ENCODE results near the gene MALAT1.

Gene MALAT1

GRCh38 chr11:65479184-65480145 lies 19.4 kb upstream of the MALAT1 start:
- DNase-seq (ENCODE audit: low spot score): no peak

- no peak for DNase-seq (ENCODE audit: low spot score)
These were observed 16.5 kb upstream of the MALAT1 start for GRCh38 chr11:65482306-65482850.

- DNase-seq (ENCODE audit: low spot score): no peak
These were observed 13.0 kb upstream of the MALAT1 start for GRCh38 chr11:65485920-65486219.

- DNase-seq (ENCODE audit: low spot score): no peak
These were observed 12.0 kb upstream of the MALAT1 start for GRCh38 chr11:65486570-65487466.

- DNase-seq (ENCODE audit: low spot score): peak; percentile 85
These were observed 11.2 kb upstream of the MALAT1 start for GRCh38 chr11:65487467-65488272.

GRCh38 chr11:65488273-65489034 lies 10.4 kb upstream of the MALAT1 start:
- DNase-seq (ENCODE audit: low spot score): no peak

- DNase-seq (ENCODE audit: low spot score): no peak
These were observed 9.7 kb upstream of the MALAT1 start for GRCh38 chr11:65489035-65489705.

- DNase-seq (ENCODE audit: low spot score): no peak
These were observed 9.0 kb upstream of the MALAT1 start for GRCh38 chr11:65489706-65490320.

GRCh38 chr11:65491163-65491465 lies 7.7 kb upstream of the MALAT1 start:
- DNase-seq (ENCODE audit: low spot score): no peak

GRCh38 chr11:65491614-65492386 lies 7.0 kb upstream of the MALAT1 start:
- DNase-seq (ENCODE audit: low spot score): no peak

- no peak for DNase-seq (ENCODE audit: low spot score)
These were observed 6.5 kb upstream of the MALAT1 start for GRCh38 chr11:65492387-65492636.

- DNase-seq (ENCODE audit: low spot score): no peak
These were observed 6.0 kb upstream of the MALAT1 start for GRCh38 chr11:65492637-65493366.

- no peak for DNase-seq (ENCODE audit: low spot score)
These were observed 5.3 kb upstream of the MALAT1 start for GRCh38 chr11:65493367-65494176.

GRCh38 chr11:65496304-65497140 lies 2.3 kb upstream of the MALAT1 start:
- no peak for DNase-seq (ENCODE audit: low spot score)

GRCh38 chr11:65497141-65498041 lies 1.5 kb upstream of the MALAT1 start:
- peak; percentile 72 for DNase-seq (ENCODE audit: low spot score)

GRCh38 chr11:65498042-65498726 lies 661 bp upstream of the MALAT1 start:
- no peak for DNase-seq (ENCODE audit: low spot score)
